Activated naive CD8-positive, alpha-beta T cell (primary cell): ENCODE data around the gene SLC9A9.
"Not testable (repeated sequence)": the region's sequence is repeated elsewhere in the genome, so short reads cannot be mapped to it uniquely, and the experiment has no call there.

Source experiments
- H3K27ac Mint-ChIP-seq: one replicate; pipeline ENCODE4 v1.8.0; 2021; ENCODE audit warnings: mixed read lengths
- H3K27me3 Mint-ChIP-seq: one replicate; pipeline ENCODE4 v1.8.0; 2021; ENCODE audit warnings: mixed read lengths
- H3K36me3 Mint-ChIP-seq: one replicate; pipeline ENCODE4 v1.8.0; 2021; ENCODE audit warnings: mixed read lengths
- H3K4me1 Mint-ChIP-seq: one replicate; pipeline ENCODE4 v1.8.0; 2021; ENCODE audit warnings: low read depth, mixed read lengths
- H3K4me3 Mint-ChIP-seq: one replicate; pipeline ENCODE4 v1.8.0; 2021; ENCODE audit warnings: mild to moderate bottlenecking, mixed read lengths
- H3K9me3 Mint-ChIP-seq: one replicate; pipeline ENCODE4 v1.8.0; 2021; ENCODE audit warnings: low read depth, mixed read lengths

The SLC9A9 gene

GRCh38 chr3:143526011-143526545 is 322.2 kb downstream of the SLC9A9 start:
- H3K36me3 Mint-ChIP-seq, result peaks cover 20% of the 10 kb centered on the region
- no peak overlapping the region for H3K27ac Mint-ChIP-seq
- no peaks in the 10 kb centered on the region for H3K27me3 Mint-ChIP-seq
- H3K4me3 Mint-ChIP-seq, result no peak overlapping the region
- H3K9me3 Mint-ChIP-seq, result no peaks in the 10 kb centered on the region
- H3K4me1 Mint-ChIP-seq, result peaks cover 21% of the 10 kb centered on the region

GRCh38 chr3:143525408-143525807 is 322.9 kb downstream of the SLC9A9 start:
- peaks cover 21% of the 10 kb centered on the region for H3K4me1 Mint-ChIP-seq
- no peaks in the 10 kb centered on the region for H3K9me3 Mint-ChIP-seq

GRCh38 chr3:143521803-143522202 is 326.5 kb downstream of the SLC9A9 start:
- Mint-ChIP-seq H3K9me3 (no peaks in the 10 kb centered on the region), H3K36me3 (peaks cover 22% of the 10 kb centered on the region), H3K27ac (no peak overlapping the region), H3K4me3 (no peak overlapping the region), H3K27me3 (no peaks in the 10 kb centered on the region), H3K4me1 (no peaks in the 10 kb centered on the region)

More at GRCh38 chr3:143525408-143525807, 322.9 kb downstream of the SLC9A9 start:
- Mint-ChIP-seq H3K27me3 (no peaks in the 10 kb centered on the region), H3K36me3 (peaks cover 20% of the 10 kb centered on the region), H3K4me3 (no peak overlapping the region), H3K27ac (no peak overlapping the region)

GRCh38 chr3:143517131-143517530 is 331.1 kb downstream of the SLC9A9 start:
- H3K4me3 Mint-ChIP-seq, H3K36me3 Mint-ChIP-seq, H3K9me3 Mint-ChIP-seq, H3K27me3 Mint-ChIP-seq, H3K4me1 Mint-ChIP-seq, H3K27ac Mint-ChIP-seq: not testable (repeated sequence)

GRCh38 chr3:143514874-143515273 is 333.4 kb downstream of the SLC9A9 start:
- no peak overlapping the region for H3K27ac Mint-ChIP-seq
- H3K27me3 Mint-ChIP-seq, result no peaks in the 10 kb centered on the region
- H3K4me1 Mint-ChIP-seq, result no peaks in the 10 kb centered on the region
- peaks cover 10% of the 10 kb centered on the region for H3K36me3 Mint-ChIP-seq
- H3K4me3 Mint-ChIP-seq, result no peak overlapping the region
- no peaks in the 10 kb centered on the region for H3K9me3 Mint-ChIP-seq

GRCh38 chr3:143514109-143514508 is 334.2 kb downstream of the SLC9A9 start:
- no peak overlapping the region for H3K4me3 Mint-ChIP-seq
- peaks cover 5% of the 10 kb centered on the region for H3K36me3 Mint-ChIP-seq
- no peaks in the 10 kb centered on the region for H3K4me1 Mint-ChIP-seq
- no peaks in the 10 kb centered on the region for H3K27me3 Mint-ChIP-seq
- no peak overlapping the region for H3K27ac Mint-ChIP-seq
- no peaks in the 10 kb centered on the region for H3K9me3 Mint-ChIP-seq

GRCh38 chr3:143511174-143511879 is 336.9 kb downstream of the SLC9A9 start:
- no peaks in the 10 kb centered on the region for H3K9me3 Mint-ChIP-seq
- no peak overlapping the region for H3K4me3 Mint-ChIP-seq
- H3K27ac Mint-ChIP-seq, result no peak overlapping the region
- no peaks in the 10 kb centered on the region for H3K4me1 Mint-ChIP-seq
- peaks cover 2% of the 10 kb centered on the region for H3K36me3 Mint-ChIP-seq
- no peaks in the 10 kb centered on the region for H3K27me3 Mint-ChIP-seq

- no peak overlapping the region for H3K4me3 Mint-ChIP-seq
- no peaks in the 10 kb centered on the region for H3K4me1 Mint-ChIP-seq
- H3K27me3 Mint-ChIP-seq, result no peaks in the 10 kb centered on the region
- H3K27ac Mint-ChIP-seq, result no peak overlapping the region
- H3K9me3 Mint-ChIP-seq, result no peaks in the 10 kb centered on the region
- peaks cover 2% of the 10 kb centered on the region for H3K36me3 Mint-ChIP-seq
Measured at GRCh38 chr3:143510601-143511000, 337.7 kb downstream of the SLC9A9 start.

- no peaks in the 10 kb centered on the region for H3K36me3 Mint-ChIP-seq
- H3K9me3 Mint-ChIP-seq, result no peaks in the 10 kb centered on the region
- no peaks in the 10 kb centered on the region for H3K4me1 Mint-ChIP-seq
- no peak overlapping the region for H3K4me3 Mint-ChIP-seq
- H3K27ac Mint-ChIP-seq, result no peak overlapping the region
- no peaks in the 10 kb centered on the region for H3K27me3 Mint-ChIP-seq
Measured at GRCh38 chr3:143507735-143508580, 340.3 kb downstream of the SLC9A9 start.

GRCh38 chr3:143506190-143506589 is 342.1 kb downstream of the SLC9A9 start:
- Mint-ChIP-seq H3K4me1 (no peaks in the 10 kb centered on the region), H3K9me3 (no peaks in the 10 kb centered on the region), H3K27ac (no peak overlapping the region), H3K36me3 (no peaks in the 10 kb centered on the region), H3K27me3 (no peaks in the 10 kb centered on the region), H3K4me3 (no peak overlapping the region)

- Mint-ChIP-seq H3K27ac (no peak overlapping the region), H3K9me3 (no peaks in the 10 kb centered on the region), H3K4me1 (no peaks in the 10 kb centered on the region), H3K36me3 (no peaks in the 10 kb centered on the region), H3K4me3 (no peak overlapping the region), H3K27me3 (no peaks in the 10 kb centered on the region)
Measured at GRCh38 chr3:143503325-143503885, 344.9 kb downstream of the SLC9A9 start.

- Mint-ChIP-seq H3K9me3 (no peaks in the 10 kb centered on the region), H3K36me3 (no peaks in the 10 kb centered on the region), H3K4me1 (no peaks in the 10 kb centered on the region), H3K4me3 (no peak overlapping the region), H3K27ac (no peak overlapping the region), H3K27me3 (no peaks in the 10 kb centered on the region)
Measured at GRCh38 chr3:143502081-143502480, 346.2 kb downstream of the SLC9A9 start.

GRCh38 chr3:143497382-143497781 is 350.9 kb downstream of the SLC9A9 start:
- Mint-ChIP-seq H3K36me3 (peaks cover 3% of the 10 kb centered on the region), H3K27me3 (no peaks in the 10 kb centered on the region), H3K9me3 (no peaks in the 10 kb centered on the region), H3K4me1 (no peaks in the 10 kb centered on the region), H3K27ac (no peak overlapping the region), H3K4me3 (no peak overlapping the region)

GRCh38 chr3:143496191-143496590 is 352.1 kb downstream of the SLC9A9 start:
- H3K27me3 Mint-ChIP-seq, result no peaks in the 10 kb centered on the region
- H3K27ac Mint-ChIP-seq, result no peak overlapping the region
- no peaks in the 10 kb centered on the region for H3K4me1 Mint-ChIP-seq
- H3K36me3 Mint-ChIP-seq, result peaks cover 5% of the 10 kb centered on the region
- H3K4me3 Mint-ChIP-seq, result no peak overlapping the region
- H3K9me3 Mint-ChIP-seq, result no peaks in the 10 kb centered on the region

GRCh38 chr3:143495527-143495926 is 352.7 kb downstream of the SLC9A9 start:
- Mint-ChIP-seq H3K27ac (no peak overlapping the region), H3K36me3 (peaks cover 5% of the 10 kb centered on the region), H3K4me3 (no peak overlapping the region), H3K9me3 (no peaks in the 10 kb centered on the region), H3K27me3 (no peaks in the 10 kb centered on the region), H3K4me1 (no peaks in the 10 kb centered on the region)
